ENCODE data around the gene RPL38. TPM values are rescaled to one million over a fixed set of nuclear protein-coding genes. Genes with fewer than 3 reads are reported as not detected.

RPL38 gene
- total and polyA plus RNA-seq, 2 experiments from 2014 or later: 176 to 986 TPM

DNA sequence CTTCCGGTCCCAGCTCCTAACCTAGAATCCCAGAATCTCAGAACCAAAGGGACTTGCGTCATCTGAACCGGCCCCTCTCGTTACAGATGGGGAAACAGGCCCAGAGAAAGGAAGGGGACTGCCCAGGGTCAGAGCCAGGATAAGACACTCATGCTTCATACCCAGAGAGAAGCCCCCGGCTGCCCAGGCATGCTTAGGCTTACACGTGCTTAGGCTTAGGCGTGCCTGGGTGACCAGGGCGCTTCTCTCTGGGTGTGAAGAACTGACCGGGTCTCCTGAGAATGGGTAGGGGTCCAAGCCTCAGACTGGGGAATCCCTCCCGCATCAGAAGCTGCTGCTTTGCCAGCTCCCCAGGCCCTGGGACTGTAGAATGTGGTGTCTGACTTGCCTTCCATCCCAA is 40.6 kb downstream of the RPL38 start:
- H3F3A ChIP-seq (ENCODE audit: insufficient read depth): no peaks in the 10 kb centered on the region
- in situ Hi-C loops (cut with MboI): no loop called here
- H3K36me3 ChIP-seq (ENCODE audit: low read depth): no peaks in the 10 kb centered on the region
- DNase-seq: no peak
- H4K20me1 ChIP-seq (ENCODE audit: insufficient read depth): no peaks in the 10 kb centered on the region
- no peaks in the 10 kb centered on the region for H3K4me1 ChIP-seq (ENCODE audit: insufficient read depth)
- no peak overlapping the region for H3K4me2 ChIP-seq (ENCODE audit: unreplicated experiment)
- 76 to 78% methylated on average over 10 of the region's 10 CpGs for WGBS, 2 experiments (ENCODE audit: low coverage in 1 of 2, low lambda C conversion rate in 2 of 2, missing lambda C conversion rate in 2 of 2)
- H3K9me2 ChIP-seq (ENCODE audit: insufficient read depth): no peaks in the 10 kb centered on the region
- 0 out of 2 replicates have a peak, but pooled peaks cover 6% of the 10 kb centered on the region for H3K27me3 ChIP-seq (replicated peaks; ENCODE audit: insufficient read depth)
- no peak overlapping the region for H3K27ac ChIP-seq
- no peak overlapping the region for H3K9ac ChIP-seq
- no peak overlapping the region for H2AFZ ChIP-seq
- H3K9me3 ChIP-seq (ENCODE audit: low read depth): no peaks in the 10 kb centered on the region
- no peak overlapping the region for H3K4me3 ChIP-seq
- TF ChIP-seq EZH2phosphoT487 (IDR thresholded peaks at IDR 0.05; ENCODE audit: insufficient read depth, low read depth) (no peak), EZH2 (IDR thresholded peaks at IDR 0.05; ENCODE audit: insufficient read depth, poor library complexity, severe bottlenecking) (no peak)
- H3K79me2 ChIP-seq (ENCODE audit: insufficient read depth): no peaks in the 10 kb centered on the region

DNA sequence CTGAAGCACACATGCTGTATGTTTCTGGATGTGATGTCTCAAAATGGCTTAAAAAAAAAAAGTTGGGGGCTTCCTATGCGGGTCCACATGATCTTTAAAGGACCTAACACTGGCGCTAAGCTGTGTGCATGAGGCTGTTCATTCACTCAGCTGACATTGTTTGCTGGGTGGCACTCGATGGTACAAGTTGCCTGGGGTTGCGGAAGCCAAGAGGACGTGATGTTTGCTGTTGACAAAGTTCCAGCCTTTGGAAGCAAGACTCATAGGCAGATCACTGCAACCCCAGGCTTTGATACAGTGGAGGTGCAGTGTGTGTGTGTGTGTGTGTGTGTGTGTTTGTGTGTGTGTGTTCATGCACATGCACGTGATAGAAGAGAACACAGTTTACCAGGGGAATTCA is 41.1 kb downstream of the RPL38 start:
- Histone ChIP-seq H3F3A (ENCODE audit: insufficient read depth) (no peaks in the 10 kb centered on the region), H3K9ac (no peak overlapping the region), H3K27me3 (replicated peaks; ENCODE audit: insufficient read depth) (0 out of 2 replicates have a peak, but pooled peaks cover 6% of the 10 kb centered on the region), H3K4me3 (no peak overlapping the region), H4K20me1 (ENCODE audit: insufficient read depth) (no peaks in the 10 kb centered on the region), H3K36me3 (ENCODE audit: low read depth) (no peaks in the 10 kb centered on the region), H3K79me2 (ENCODE audit: insufficient read depth) (no peaks in the 10 kb centered on the region), H3K4me2 (ENCODE audit: unreplicated experiment) (no peak overlapping the region), H3K27ac (no peak overlapping the region), H3K9me3 (ENCODE audit: low read depth) (no peaks in the 10 kb centered on the region), H3K4me1 (ENCODE audit: insufficient read depth) (no peaks in the 10 kb centered on the region), H3K9me2 (ENCODE audit: insufficient read depth) (no peaks in the 10 kb centered on the region), H2AFZ (no peak overlapping the region)
- in situ Hi-C loops (cut with MboI): no loop called here
- DNase-seq: no peak
- TF ChIP-seq EZH2 (IDR thresholded peaks at IDR 0.05; ENCODE audit: insufficient read depth, poor library complexity, severe bottlenecking): no peak
- no peak for TF ChIP-seq EZH2phosphoT487 (IDR thresholded peaks at IDR 0.05; ENCODE audit: insufficient read depth, low read depth)
- 41 to 42% methylated on average over 6 of the region's 6 CpGs for WGBS, 2 experiments (ENCODE audit: low coverage in 1 of 2, low lambda C conversion rate in 2 of 2, missing lambda C conversion rate in 2 of 2)

DNA sequence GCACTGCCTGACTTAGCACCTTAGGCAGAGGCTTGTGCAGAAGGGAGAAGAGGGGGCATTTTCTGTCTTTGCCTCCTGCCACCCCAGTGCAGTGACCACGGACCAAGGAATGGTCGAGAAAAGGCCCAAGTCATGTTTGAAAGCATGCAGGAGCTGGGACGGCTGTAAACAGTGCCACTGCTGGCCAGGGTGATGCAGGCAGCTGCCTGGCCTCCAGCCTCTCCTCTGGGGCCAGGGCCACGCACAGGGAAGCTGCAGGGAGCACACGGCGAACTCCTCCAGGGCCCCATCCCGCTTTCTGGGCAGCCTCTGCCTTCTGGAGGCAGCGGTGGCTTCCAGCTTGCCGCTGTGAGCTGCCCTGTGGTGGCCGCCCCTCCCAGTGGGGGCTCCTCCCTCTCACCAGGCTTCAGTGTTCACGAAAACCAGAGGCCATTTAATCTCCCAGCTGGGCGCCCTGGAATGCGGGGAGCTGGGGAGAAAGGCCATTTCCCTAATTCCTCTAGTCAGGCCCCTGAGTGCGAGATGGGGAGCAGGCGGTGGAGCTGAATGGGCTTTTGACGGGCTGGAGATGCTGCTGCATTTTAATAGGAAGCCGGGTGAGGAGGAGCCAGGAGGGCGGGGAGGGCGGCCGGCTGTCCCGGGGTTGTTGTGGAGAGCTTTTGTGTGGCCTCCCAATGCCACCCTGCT is 41.8 kb downstream of the RPL38 start:
- Histone ChIP-seq H3K4me1 (ENCODE audit: insufficient read depth) (no peaks in the 10 kb centered on the region), H3K4me3 (no peak overlapping the region), H2AFZ (no peak overlapping the region), H3K79me2 (ENCODE audit: insufficient read depth) (no peaks in the 10 kb centered on the region), H3K9ac (no peak overlapping the region), H3K4me2 (ENCODE audit: unreplicated experiment) (no peak overlapping the region), H3K9me3 (ENCODE audit: low read depth) (no peaks in the 10 kb centered on the region), H3F3A (ENCODE audit: insufficient read depth) (no peaks in the 10 kb centered on the region), H4K20me1 (ENCODE audit: insufficient read depth) (no peaks in the 10 kb centered on the region), H3K27ac (no peak overlapping the region), H3K27me3 (replicated peaks; ENCODE audit: insufficient read depth) (0 out of 2 replicates have a peak, but pooled peaks cover 6% of the 10 kb centered on the region), H3K9me2 (ENCODE audit: insufficient read depth) (no peaks in the 10 kb centered on the region), H3K36me3 (ENCODE audit: low read depth) (no peaks in the 10 kb centered on the region)
- 64 to 67% methylated on average over 15 to 21 of the region's 21 CpGs for WGBS, 2 experiments (ENCODE audit: low coverage in 1 of 2, low lambda C conversion rate in 2 of 2, missing lambda C conversion rate in 2 of 2)
- no peak for DNase-seq
- TF ChIP-seq EZH2phosphoT487 (IDR thresholded peaks at IDR 0.05; ENCODE audit: insufficient read depth, low read depth) (no peak), EZH2 (IDR thresholded peaks at IDR 0.05; ENCODE audit: insufficient read depth, poor library complexity, severe bottlenecking) (no peak)
- in situ Hi-C loops (cut with MboI): no loop called here

DNA sequence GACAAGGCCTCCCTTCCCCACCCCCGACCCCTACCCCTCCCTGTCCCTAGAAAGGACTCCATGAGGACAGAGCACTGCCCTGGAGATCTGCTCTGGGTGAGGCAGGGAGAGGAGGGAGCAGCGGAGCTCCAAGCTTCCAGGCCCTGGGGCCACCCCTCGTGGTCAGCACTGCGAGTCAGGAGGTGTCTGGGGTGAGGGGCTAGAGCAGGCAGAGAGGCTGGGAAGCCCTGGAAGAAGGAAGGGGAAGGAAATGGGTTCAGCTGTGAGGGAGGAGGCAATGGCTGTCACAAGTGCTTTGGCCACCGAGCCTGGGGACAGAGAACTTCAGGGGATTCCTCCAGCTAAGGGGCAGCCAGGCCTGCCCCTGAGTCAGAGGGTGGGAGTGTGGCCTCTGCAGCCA is 42.4 kb downstream of the RPL38 start:
- 0 out of 2 replicates have a peak, but pooled peaks cover 6% of the 10 kb centered on the region for H3K27me3 ChIP-seq (replicated peaks; ENCODE audit: insufficient read depth)
- DNase-seq: no peak
- H3K4me2 ChIP-seq (ENCODE audit: unreplicated experiment): no peak overlapping the region

More for the DNA sequence above, 42.4 kb downstream of the RPL38 start:
- Histone ChIP-seq H3K9ac (no peak overlapping the region), H3K9me3 (ENCODE audit: low read depth) (no peaks in the 10 kb centered on the region), H3K27ac (no peak overlapping the region), H3F3A (ENCODE audit: insufficient read depth) (no peaks in the 10 kb centered on the region), H3K79me2 (ENCODE audit: insufficient read depth) (no peaks in the 10 kb centered on the region), H3K9me2 (ENCODE audit: insufficient read depth) (no peaks in the 10 kb centered on the region), H3K4me3 (no peak overlapping the region), H2AFZ (no peak overlapping the region), H4K20me1 (ENCODE audit: insufficient read depth) (no peaks in the 10 kb centered on the region), H3K4me1 (ENCODE audit: insufficient read depth) (no peaks in the 10 kb centered on the region), H3K36me3 (ENCODE audit: low read depth) (no peaks in the 10 kb centered on the region)
- WGBS, 2 experiments (ENCODE audit: low coverage in 1 of 2, low lambda C conversion rate in 2 of 2, missing lambda C conversion rate in 2 of 2): 61 to 64% methylated on average over 2 to 5 of the region's 5 CpGs
- in situ Hi-C loops (cut with MboI): no loop called here
- TF ChIP-seq EZH2phosphoT487 (IDR thresholded peaks at IDR 0.05; ENCODE audit: insufficient read depth, low read depth) (no peak), EZH2 (IDR thresholded peaks at IDR 0.05; ENCODE audit: insufficient read depth, poor library complexity, severe bottlenecking) (no peak)
